HepG2 (cell line): ENCODE results near the gene UCK2. TPM values are rescaled to one million over a fixed set of nuclear protein-coding genes. Genes with fewer than 3 reads are reported as not detected.

Experiments used
- DR1 ChIP-seq: sonication (generic); formaldehyde crosslinking; IDR thresholded peaks from 2 replicates; pipeline ENCODE4 v1.8.0; 2021; ENCODE audit warnings: mild to moderate bottlenecking, missing genetic modification reagents, inconsistent platforms
- ELF4 ChIP-seq: sonication (generic); formaldehyde crosslinking; IDR thresholded peaks from 2 replicates; pipeline ENCODE4 v1.5.0; 2020; ENCODE audit warnings: missing genetic modification reagents, mild to moderate bottlenecking, moderate library complexity, borderline replicate concordance
- FOXO1 ChIP-seq: sonication (generic); formaldehyde crosslinking; IDR thresholded peaks from 2 replicates; pipeline ENCODE4 v1.4.0; 2020; ENCODE audit warnings: missing genetic modification reagents
- GABPB1 ChIP-seq: IDR thresholded peaks from 2 replicates; pipeline ENCODE4 v1.6.1; 2016; ENCODE audit warnings: mild to moderate bottlenecking, missing genetic modification reagents, moderate library complexity, missing compliant biosample characterization
- GFI1 ChIP-seq: sonication (generic); formaldehyde crosslinking; IDR thresholded peaks from 2 replicates; pipeline ENCODE4 v1.5.0; 2020; ENCODE audit warnings: missing genetic modification reagents, mild to moderate bottlenecking, borderline replicate concordance
- GTF2F1 ChIP-seq: fragments of 150-350 bp; IDR thresholded peaks from 2 replicates; pipeline ENCODE4 v1.6.1; 2014; ENCODE audit warnings: low read length
- MEIS1 ChIP-seq: sonication (generic); formaldehyde crosslinking; IDR thresholded peaks from 2 replicates; pipeline ENCODE4 v1.9.0; 2021; ENCODE audit warnings: mild to moderate bottlenecking, missing genetic modification reagents, moderate library complexity, borderline replicate concordance
- NFKBIZ ChIP-seq: IDR thresholded peaks from 2 replicates; pipeline ENCODE4 v1.6.1; 2018; ENCODE audit warnings: missing genetic modification reagents, missing compliant biosample characterization
- NRL ChIP-seq: sonication (generic); formaldehyde crosslinking; IDR thresholded peaks from 2 replicates; pipeline ENCODE4 v1.5.0; 2020; ENCODE audit warnings: missing genetic modification reagents, mild to moderate bottlenecking, moderate library complexity, borderline replicate concordance
- PITX1 ChIP-seq: sonication (generic); formaldehyde crosslinking; IDR thresholded peaks from 2 replicates; pipeline ENCODE4 v1.5.1; 2020; ENCODE audit warnings: mild to moderate bottlenecking, missing genetic modification reagents
- RFX1 ChIP-seq: fragments of 450-650 bp; IDR thresholded peaks from 2 replicates; pipeline ENCODE4 v1.6.1; 2017
- ZNF232 ChIP-seq: sonication (generic); formaldehyde crosslinking; IDR thresholded peaks from 2 replicates; pipeline ENCODE4 v1.4.0; 2020; ENCODE audit warnings: missing genetic modification reagents, borderline replicate concordance
- ZNF24 ChIP-seq: fragments of 450-650 bp; IDR thresholded peaks from 2 replicates; pipeline ENCODE4 v1.6.1; 2017; ENCODE audit warnings: antibody characterized with exemption, mild to moderate bottlenecking
- ZNF337 ChIP-seq: sonication (generic); formaldehyde crosslinking; IDR thresholded peaks from 2 replicates; pipeline ENCODE4 v1.5.1; 2020; ENCODE audit warnings: missing genetic modification reagents, low read depth, mild to moderate bottlenecking, borderline replicate concordance
- ZNF501 ChIP-seq: sonication (generic); formaldehyde crosslinking; IDR thresholded peaks from 2 replicates; pipeline ENCODE4 v1.5.1; 2020; ENCODE audit warnings: mild to moderate bottlenecking, moderate library complexity, missing genetic modification reagents
- ZNF550 ChIP-seq: sonication (generic); formaldehyde crosslinking; IDR thresholded peaks from 2 replicates; pipeline ENCODE4 v1.4.0; 2020; ENCODE audit warnings: mild to moderate bottlenecking, missing genetic modification reagents, borderline replicate concordance
- ZNF558 ChIP-seq: sonication (generic); formaldehyde crosslinking; IDR thresholded peaks from 2 replicates; pipeline ENCODE4 v1.9.0; 2022; ENCODE audit warnings: mild to moderate bottlenecking, missing genetic modification reagents, borderline replicate concordance
- ZNF672 ChIP-seq: sonication (generic); formaldehyde crosslinking; IDR thresholded peaks from 2 replicates; pipeline ENCODE4 v1.8.1; 2022; ENCODE audit warnings: missing genetic modification reagents
- ZNF766 ChIP-seq: sonication (generic); formaldehyde crosslinking; IDR thresholded peaks from 2 replicates; pipeline ENCODE4 v1.5.0; 2020; ENCODE audit warnings: missing genetic modification reagents, borderline replicate concordance
- ZNF839 ChIP-seq: sonication (generic); formaldehyde crosslinking; IDR thresholded peaks from 2 replicates; pipeline ENCODE4 v1.4.0; 2020; ENCODE audit warnings: missing genetic modification reagents, mild to moderate bottlenecking, borderline replicate concordance
- ZNF850 ChIP-seq: sonication (generic); formaldehyde crosslinking; conservative IDR thresholded peaks from 2 replicates; pipeline ENCODE4 v1.9.0; 2021; ENCODE audit warnings: mild to moderate bottlenecking, missing genetic modification reagents
- ZZZ3 ChIP-seq: sonication (generic); formaldehyde crosslinking; IDR thresholded peaks from 2 replicates; pipeline ENCODE4 v1.4.0; 2020; ENCODE audit warnings: missing genetic modification reagents, mild to moderate bottlenecking, borderline replicate concordance
- polyA plus RNA-seq, 8 experiments: library from polyadenylated mRNA; depleted of rRNA in 3 of 8; stranded (reverse) in 7 of 8; unstranded in 1 of 8; fragments of >200 nt; fragmentation: Illumina TruSeq in 4 of 8; extraction: Trizol in 4 of 8; gene quantifications; 2 replicates each; pipeline versions ENCODE4 v1.2.1 to v1.2.3, GENCODE V29; 2011 to 2016; ENCODE audit warnings: low read depth in 4 of 8, missing spikeins in 1 of 8, mixed read lengths in 1 of 8; ENCODE audit not compliant: insufficient read depth in 1 of 8
- total RNA-seq, 5 experiments: library from RNA; depleted of rRNA; stranded (reverse); fragments of >200 nt; fragmentation: Illumina TruSeq; extraction: Trizol; gene quantifications; 2 replicates each; pipeline ENCODE4 v1.2.3, GENCODE V29; 2016; ENCODE audit warnings: low read depth in 1 of 5
- TF ChIP-seq, protein P1 (sequence below): sonication (generic); formaldehyde crosslinking; IDR thresholded peaks from 2 replicates; pipeline ENCODE4 v1.5.0; 2020; ENCODE audit warnings: mild to moderate bottlenecking, missing genetic modification reagents
- TF ChIP-seq, protein P2 (sequence below): sonication (generic); formaldehyde crosslinking; IDR thresholded peaks from 2 replicates; pipeline ENCODE4 v1.5.0; 2020; ENCODE audit warnings: mild to moderate bottlenecking, low read depth, missing genetic modification reagents, borderline replicate concordance
- TF ChIP-seq, protein P3 (sequence below): sonication (generic); formaldehyde crosslinking; IDR thresholded peaks from 2 replicates; pipeline ENCODE4 v1.4.0; 2020; ENCODE audit warnings: missing genetic modification reagents

The UCK2 gene
- total and polyA plus RNA-seq, 2 of the 13 experiments (the other 11 are each of a cell fraction or from before 2014, with no cell fraction given), result 64.3 to 78.0 TPM

DNA sequence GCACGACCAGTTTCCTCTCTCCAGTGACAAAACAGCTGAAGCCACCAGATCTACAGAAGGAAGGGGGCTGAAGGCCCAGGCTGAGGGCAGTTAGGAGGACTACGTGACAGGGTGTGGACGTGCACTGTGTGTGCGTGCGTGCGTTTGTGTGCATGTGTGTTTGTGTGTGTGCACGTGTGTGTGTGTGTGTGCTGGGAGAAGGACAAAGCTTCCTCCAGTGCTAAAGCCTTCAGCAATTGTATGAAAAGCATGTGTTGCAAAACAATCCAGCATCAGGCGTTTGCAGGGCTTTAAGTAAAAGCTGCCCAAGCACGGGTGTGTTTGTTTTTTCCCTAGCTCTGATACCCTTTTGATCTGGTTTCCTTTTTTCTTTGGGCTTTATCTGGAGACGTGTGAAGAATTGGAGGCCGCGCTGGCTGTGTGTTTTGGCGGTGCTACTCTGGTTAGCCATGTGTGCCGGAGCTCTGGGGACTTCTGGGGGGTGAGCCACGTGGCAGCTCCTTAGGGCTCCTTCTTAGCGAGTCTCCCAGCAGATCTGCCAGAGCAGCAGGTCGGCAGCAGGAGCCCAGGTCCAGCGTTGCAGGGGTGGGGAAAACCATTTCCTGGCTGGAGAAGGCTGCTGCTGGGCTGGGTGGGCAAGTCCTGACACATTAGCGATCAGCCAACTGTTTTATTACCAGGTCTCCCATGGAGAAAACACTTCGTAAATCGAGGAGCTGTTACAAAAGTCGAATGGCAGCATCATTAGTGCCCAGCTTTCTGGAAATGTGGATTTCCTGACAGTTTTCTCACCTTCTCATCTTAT is 73.4 kb downstream of the UCK2 start (continued):
- TF ChIP-seq, protein P1, sequence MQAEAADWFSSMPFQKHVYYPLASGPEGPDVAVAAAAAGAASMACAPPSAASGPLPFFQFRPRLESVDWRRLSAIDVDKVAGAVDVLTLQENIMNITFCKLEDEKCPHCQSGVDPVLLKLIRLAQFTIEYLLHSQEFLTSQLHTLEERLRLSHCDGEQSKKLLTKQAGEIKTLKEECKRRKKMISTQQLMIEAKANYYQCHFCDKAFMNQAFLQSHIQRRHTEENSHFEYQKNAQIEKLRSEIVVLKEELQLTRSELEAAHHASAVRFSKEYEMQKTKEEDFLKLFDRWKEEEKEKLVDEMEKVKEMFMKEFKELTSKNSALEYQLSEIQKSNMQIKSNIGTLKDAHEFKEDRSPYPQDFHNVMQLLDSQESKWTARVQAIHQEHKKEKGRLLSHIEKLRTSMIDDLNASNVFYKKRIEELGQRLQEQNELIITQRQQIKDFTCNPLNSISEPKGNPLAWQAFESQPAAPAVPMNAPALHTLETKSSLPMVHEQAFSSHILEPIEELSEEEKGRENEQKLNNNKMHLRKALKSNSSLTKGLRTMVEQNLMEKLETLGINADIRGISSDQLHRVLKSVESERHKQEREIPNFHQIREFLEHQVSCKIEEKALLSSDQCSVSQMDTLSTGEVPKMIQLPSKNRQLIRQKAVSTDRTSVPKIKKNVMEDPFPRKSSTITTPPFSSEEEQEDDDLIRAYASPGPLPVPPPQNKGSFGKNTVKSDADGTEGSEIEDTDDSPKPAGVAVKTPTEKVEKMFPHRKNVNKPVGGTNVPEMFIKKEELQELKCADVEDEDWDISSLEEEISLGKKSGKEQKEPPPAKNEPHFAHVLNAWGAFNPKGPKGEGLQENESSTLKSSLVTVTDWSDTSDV (CRISPR knock-in tag), result no peak
- no peak for TF ChIP-seq ZNF337
- 0 out of 2 replicates have a peak, but pooled peaks have one; percentile 16 for TF ChIP-seq ZNF501
- no peak for TF ChIP-seq ZNF766 (CRISPR knock-in tag)
- no peak for TF ChIP-seq DR1 (CRISPR knock-in tag)
- TF ChIP-seq, protein P2, sequence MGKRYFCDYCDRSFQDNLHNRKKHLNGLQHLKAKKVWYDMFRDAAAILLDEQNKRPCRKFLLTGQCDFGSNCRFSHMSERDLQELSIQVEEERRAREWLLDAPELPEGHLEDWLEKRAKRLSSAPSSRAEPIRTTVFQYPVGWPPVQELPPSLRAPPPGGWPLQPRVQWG (CRISPR knock-in tag), result no peak
- no peak for TF ChIP-seq ZZZ3 (CRISPR knock-in tag)
- TF ChIP-seq ZNF550 (CRISPR knock-in tag), result no peak
- TF ChIP-seq GABPB1, result no peak
- no peak for TF ChIP-seq ELF4 (CRISPR knock-in tag)
- peak; percentile 49; the same call in 1 of the 2 replicates for TF ChIP-seq GFI1 (CRISPR knock-in tag)
- TF ChIP-seq ZNF232, result no peak
- no peak for TF ChIP-seq RFX1
- 0 out of 2 replicates have a peak, but pooled peaks have one; percentile 34 for TF ChIP-seq FOXO1
- TF ChIP-seq ZNF24, result no peak
- TF ChIP-seq, protein P3, sequence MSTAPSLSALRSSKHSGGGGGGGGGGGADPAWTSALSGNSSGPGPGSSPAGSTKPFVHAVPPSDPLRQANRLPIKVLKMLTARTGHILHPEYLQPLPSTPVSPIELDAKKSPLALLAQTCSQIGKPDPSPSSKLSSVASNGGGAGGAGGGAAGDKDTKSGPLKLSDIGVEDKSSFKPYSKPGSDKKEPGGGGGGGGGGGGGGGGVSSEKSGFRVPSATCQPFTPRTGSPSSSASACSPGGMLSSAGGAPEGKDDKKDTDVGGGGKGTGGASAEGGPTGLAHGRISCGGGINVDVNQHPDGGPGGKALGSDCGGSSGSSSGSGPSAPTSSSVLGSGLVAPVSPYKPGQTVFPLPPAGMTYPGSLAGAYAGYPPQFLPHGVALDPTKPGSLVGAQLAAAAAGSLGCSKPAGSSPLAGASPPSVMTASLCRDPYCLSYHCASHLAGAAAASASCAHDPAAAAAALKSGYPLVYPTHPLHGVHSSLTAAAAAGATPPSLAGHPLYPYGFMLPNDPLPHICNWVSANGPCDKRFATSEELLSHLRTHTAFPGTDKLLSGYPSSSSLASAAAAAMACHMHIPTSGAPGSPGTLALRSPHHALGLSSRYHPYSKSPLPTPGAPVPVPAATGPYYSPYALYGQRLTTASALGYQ (CRISPR knock-in tag), result no peak
- TF ChIP-seq GTF2F1, result no peak
- TF ChIP-seq PITX1 (CRISPR knock-in tag), result peak; percentile 85
- TF ChIP-seq NRL (CRISPR knock-in tag), result no peak; the same call in 1 of the 2 replicates
- no peak for TF ChIP-seq MEIS1 (CRISPR knock-in tag)
- TF ChIP-seq ZNF850 (CRISPR knock-in tag), result no peak
- TF ChIP-seq ZNF558 (CRISPR knock-in tag), result no peak
- TF ChIP-seq ZNF672, result no peak
- no peak for TF ChIP-seq ZNF839
- TF ChIP-seq NFKBIZ (CRISPR knock-in tag), result no peak
